Measurements from ENCODE around the gene WDTC1. TPM values are rescaled to one million over a fixed set of nuclear protein-coding genes. Genes with fewer than 3 reads are reported as not detected.

Gene WDTC1, protein sequence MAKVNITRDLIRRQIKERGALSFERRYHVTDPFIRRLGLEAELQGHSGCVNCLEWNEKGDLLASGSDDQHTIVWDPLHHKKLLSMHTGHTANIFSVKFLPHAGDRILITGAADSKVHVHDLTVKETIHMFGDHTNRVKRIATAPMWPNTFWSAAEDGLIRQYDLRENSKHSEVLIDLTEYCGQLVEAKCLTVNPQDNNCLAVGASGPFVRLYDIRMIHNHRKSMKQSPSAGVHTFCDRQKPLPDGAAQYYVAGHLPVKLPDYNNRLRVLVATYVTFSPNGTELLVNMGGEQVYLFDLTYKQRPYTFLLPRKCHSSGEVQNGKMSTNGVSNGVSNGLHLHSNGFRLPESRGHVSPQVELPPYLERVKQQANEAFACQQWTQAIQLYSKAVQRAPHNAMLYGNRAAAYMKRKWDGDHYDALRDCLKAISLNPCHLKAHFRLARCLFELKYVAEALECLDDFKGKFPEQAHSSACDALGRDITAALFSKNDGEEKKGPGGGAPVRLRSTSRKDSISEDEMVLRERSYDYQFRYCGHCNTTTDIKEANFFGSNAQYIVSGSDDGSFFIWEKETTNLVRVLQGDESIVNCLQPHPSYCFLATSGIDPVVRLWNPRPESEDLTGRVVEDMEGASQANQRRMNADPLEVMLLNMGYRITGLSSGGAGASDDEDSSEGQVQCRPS
- 6.0 to 8.0 TPM (median 7.4 TPM) in 5 replicates for total RNA-seq (2022; extraction: Qiagen RNA extraction)

DNA sequence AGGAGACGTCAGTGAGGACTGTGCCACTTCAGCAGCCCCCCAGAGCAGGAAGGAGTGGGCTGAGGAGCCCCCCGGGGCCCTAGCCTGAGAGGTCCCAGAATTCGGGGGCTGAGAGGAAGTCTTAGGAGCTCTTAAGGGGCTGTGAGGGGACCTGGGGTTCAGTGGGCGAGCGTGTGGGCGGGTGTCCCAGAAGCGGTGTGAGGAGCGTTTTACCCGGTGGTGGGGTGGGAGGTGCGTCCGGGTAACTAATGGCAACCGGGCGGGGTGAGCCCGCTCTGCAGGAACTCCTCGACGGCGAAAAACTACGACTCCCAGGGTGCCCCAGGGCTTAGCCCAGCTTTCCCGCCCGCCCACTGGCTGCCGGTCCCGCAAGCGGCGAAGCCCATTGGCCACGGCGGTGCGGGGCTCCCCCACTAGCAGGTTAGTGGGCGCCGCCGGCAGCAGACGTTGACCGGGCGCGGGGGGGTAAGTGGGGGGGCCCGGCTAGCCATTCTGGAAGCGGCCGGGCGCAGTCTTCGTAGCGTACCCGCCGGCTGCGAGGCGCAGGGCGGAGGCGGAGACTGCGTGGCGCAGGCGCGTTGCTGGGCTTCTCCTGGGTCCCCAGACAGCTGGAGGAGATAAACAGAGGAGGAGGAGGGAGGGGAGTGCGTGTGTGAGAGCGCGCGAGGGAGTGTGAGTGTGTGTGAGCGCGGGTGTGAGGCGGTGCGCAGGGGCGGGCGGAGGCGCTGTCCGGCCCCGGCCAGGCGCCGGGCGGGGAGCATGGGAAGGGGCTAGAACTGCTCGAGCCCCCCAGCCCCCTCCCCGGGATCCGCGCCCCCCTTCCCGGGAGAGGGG is at the start of gene WDTC1:
TSS of gene WDTC1 (plus strand) at position 584 of the 834 bp plus-strand sequence. CDS start 26,423 bp downstream, outside the sequence.

DNA sequence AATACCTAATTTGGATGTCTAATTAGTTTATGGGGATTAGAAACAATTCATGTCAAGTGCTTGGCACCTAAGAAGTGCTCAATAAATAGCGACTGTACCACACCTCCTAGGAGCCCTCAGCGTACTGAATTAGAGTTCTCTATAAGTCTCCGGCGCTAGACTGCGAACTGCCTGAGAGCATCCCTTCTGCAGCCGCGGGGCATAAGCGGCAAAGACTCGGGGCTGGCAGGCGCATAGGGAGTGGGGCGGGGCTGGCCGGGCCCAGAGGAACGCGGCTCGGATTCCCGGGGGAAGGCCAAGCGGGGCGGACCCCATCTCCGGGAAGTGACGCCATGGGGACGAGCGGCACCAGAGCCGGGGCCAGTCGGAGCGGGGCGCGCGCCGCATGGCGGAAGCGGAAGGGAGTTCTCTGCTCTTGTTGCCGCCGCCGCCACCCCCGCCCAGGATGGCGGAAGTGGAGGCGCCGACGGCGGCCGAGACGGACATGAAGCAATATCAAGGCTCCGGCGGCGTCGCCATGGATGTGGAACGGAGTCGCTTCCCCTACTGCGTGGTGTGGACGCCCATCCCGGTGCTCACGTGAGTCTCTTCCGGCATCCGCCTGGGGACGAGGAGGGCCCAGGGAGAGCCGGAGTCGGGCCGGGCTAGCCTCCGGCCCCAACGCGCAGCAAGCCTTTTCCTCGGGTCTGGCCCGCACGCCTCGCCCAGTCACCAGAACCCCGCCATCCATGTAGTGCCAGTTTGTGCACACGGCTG is 87.6 kb downstream of the WDTC1 start, which contains the start of gene TMEM222:
TSS of gene TMEM222 (plus strand) at position 351 of the 756 bp plus-strand sequence. CDS start at position 386, 35 bp downstream.

DNA sequence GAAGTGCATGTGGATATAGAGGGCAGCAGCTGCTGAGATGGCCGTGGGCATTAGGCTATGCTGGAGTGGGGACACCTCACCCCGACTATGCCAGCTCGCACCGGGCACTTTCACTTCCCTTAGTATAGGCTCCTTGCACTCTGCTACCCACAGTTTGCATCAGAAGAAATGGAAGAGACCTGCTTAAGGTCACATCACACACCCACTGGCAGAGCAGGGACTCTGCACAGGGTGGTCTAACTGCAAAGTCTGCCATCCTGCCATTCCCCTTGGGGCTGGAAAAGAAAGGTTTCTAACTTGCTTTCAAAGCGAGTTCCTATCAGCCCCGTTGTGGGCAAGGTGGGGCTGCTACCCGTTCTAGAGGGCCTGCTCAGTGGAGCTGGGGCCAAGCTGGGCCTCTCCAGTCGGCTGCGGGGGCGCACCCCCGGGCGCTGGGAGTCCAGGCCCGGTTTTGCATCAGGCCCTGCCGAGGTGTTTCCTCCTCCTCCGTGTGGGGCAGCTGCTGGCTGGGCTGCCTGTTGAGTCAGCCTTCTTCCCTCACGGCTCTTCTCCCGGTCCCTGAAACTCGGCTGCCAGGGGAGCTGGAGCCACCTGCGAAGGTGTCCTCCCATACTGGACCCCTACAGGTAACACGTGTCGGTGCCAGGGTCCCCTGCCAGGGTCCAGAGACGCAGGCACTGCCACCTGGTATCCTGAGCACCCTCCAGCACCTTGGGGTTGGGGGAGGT is 107.3 kb downstream of the WDTC1 start, which contains the start of gene SYTL1:
TSS of gene SYTL1 (plus strand) at position 498 of the 728 bp plus-strand sequence. CDS start 3,313 bp downstream, outside the sequence.

Other genes starting within 250 kb of the WDTC1 start
- 150 to 235 TPM (median 212 TPM) in 5 replicates for gene TRNP1, start 240.9 kb upstream of the WDTC1 start, total RNA-seq (2022; extraction: Qiagen RNA extraction)
- gene TENT5B, start 221.8 kb upstream of the WDTC1 start, total RNA-seq (2022; extraction: Qiagen RNA extraction), result 0.61 to 1.3 TPM (median 1.1 TPM) in 5 replicates
- 11.4 to 13.4 TPM (median 12.7 TPM) in 5 replicates for gene SLC9A1, start 79.5 kb upstream of the WDTC1 start, total RNA-seq (2022; extraction: Qiagen RNA extraction)
- 40.1 to 51.0 TPM (median 50.4 TPM) in 5 replicates for gene TMEM222, start 87.5 kb downstream of the WDTC1 start, total RNA-seq (2022; extraction: Qiagen RNA extraction)
- gene SYTL1, start 107.4 kb downstream of the WDTC1 start, total RNA-seq (2022; extraction: Qiagen RNA extraction), result 0.30 to 0.88 TPM (median 0.56 TPM) in 5 replicates
- 8.1 to 13.8 TPM (median 10.2 TPM) in 5 replicates for gene MAP3K6, start 132.3 kb downstream of the WDTC1 start, total RNA-seq (2022; extraction: Qiagen RNA extraction)
- not detected in 5 replicates for gene FCN3, start 140.2 kb downstream of the WDTC1 start, total RNA-seq (2022; extraction: Qiagen RNA extraction)
- not detected in 5 replicates for gene CD164L2, start 148.7 kb downstream of the WDTC1 start, total RNA-seq (2022; extraction: Qiagen RNA extraction)
- gene GPR3, start 158.0 kb downstream of the WDTC1 start, total RNA-seq (2022; extraction: Qiagen RNA extraction), result 1.4 to 2.3 TPM (median 2.1 TPM) in 5 replicates

Measured in A549 treated with CORT108297 at 1 μM for 4 hours (cell line).